Astrocyte of the cerebellum (primary cell): ENCODE results near the gene INA.
A peak's percentile ranks its signal among the peaks of the same experiment; 100 is the strongest.

ENCODE experiments used
- DNase-seq: peaks from one replicate; pipeline ENCODE4 v3.0.0-alpha.2; 2011; ENCODE audit warnings: low read depth
- H3K4me3 ChIP-seq: 2 replicates; pipeline ENCODE4 v1.5.1; 2011; ENCODE audit warnings: mild to moderate bottlenecking, low read depth, low read length, moderate library complexity
- CTCF ChIP-seq: IDR thresholded peaks from 2 replicates; pipeline ENCODE4 v1.5.1; 2012; ENCODE audit warnings: low read length, low read depth, moderate library complexity, mild to moderate bottlenecking; ENCODE audit errors: missing control alignments
- in situ Hi-C: cut with HindIII; loops from 2 replicates; pipeline ENCODE4 v1.10.0; 2017; ENCODE audit warnings: low sequenced_read_pairs

The INA gene

GRCh38 chr10:103276896-103277712 is at the start of gene INA:
INA (plus strand) TSS chr10:103277138; CDS start chr10:103277212, 74 bp downstream.
- in situ Hi-C loops = no loop called here
- no peak for TF ChIP-seq CTCF
- DNase-seq = no peak
- peak within 1 kb of the TSS; percentile 36 for H3K4me3 ChIP-seq

GRCh38 chr10:103227416-103227815 is 49.5 kb upstream of the INA start:
- TF ChIP-seq CTCF = no peak
- in situ Hi-C loops = no loop called here
- DNase-seq = no peak
- H3K4me3 ChIP-seq = no peak overlapping the region

- TF ChIP-seq CTCF = no peak
- peak; percentile 91 for DNase-seq
- no peak overlapping the region for H3K4me3 ChIP-seq
- in situ Hi-C loops = no loop called here
Observed at GRCh38 chr10:103231047-103231551, 45.8 kb upstream of the INA start.

- no peak overlapping the region for H3K4me3 ChIP-seq
- DNase-seq = no peak
- in situ Hi-C loops = no loop called here
- no peak for TF ChIP-seq CTCF
Observed at GRCh38 chr10:103232131-103232673, 44.7 kb upstream of the INA start.

GRCh38 chr10:103232772-103233488 is 44.0 kb upstream of the INA start:
- in situ Hi-C loops = no loop called here
- no peak for TF ChIP-seq CTCF
- H3K4me3 ChIP-seq = no peak overlapping the region
- DNase-seq = no peak

GRCh38 chr10:103235775-103236174 is 41.2 kb upstream of the INA start:
- no peak for DNase-seq
- no peak for TF ChIP-seq CTCF
- H3K4me3 ChIP-seq = no peak overlapping the region
- in situ Hi-C loops = no loop called here
